Body of pancreas (tissue), 4 donors: ENCODE measurements around the gene KMT2C.

Experiments
- CTCF ChIP-seq, 7 experiments: fragments of 450-650 bp in 4 of 7; fragments of 200-600 bp in 3 of 7; sonication (generic) in 3 of 7; IDR thresholded peaks; one replicate each; pipeline ENCODE4 v1.5.1; 2016 to 2019; ENCODE audit warnings: antibody characterized with exemption in 7 of 7
- POLR2A ChIP-seq, 3 donors: fragments of 450-650 bp; IDR thresholded peaks; one replicate each; pipeline ENCODE4 v1.6.1; 2016; ENCODE audit warnings: antibody characterized with exemption in 3 of 3, mild to moderate bottlenecking in 2 of 3

DNA sequence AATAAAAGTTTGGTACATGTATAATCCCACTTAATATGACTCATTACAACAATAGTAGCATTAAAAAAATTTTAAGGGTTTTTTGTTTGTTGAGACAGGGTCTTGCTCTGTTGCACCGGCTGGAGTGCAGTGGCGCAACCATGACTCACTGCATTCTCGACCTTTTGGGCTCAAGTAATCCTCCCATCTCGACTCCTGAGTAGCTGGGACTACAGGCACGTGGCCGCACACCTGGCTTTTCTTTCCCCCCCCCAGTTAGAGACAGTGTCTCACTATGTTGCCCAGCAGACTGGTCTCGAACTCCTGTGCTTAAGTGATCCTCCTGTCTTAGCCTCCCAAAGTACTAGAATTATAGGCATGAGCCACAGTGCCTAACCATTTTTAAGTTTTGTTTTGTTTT lies 40.7 kb downstream of the KMT2C start:
- no peak for TF ChIP-seq CTCF (IDR thresholded peaks at IDR 0.05)
- TF ChIP-seq POLR2A (IDR thresholded peaks at IDR 0.05) = no peak
